Measurements from ENCODE around the gene CCL16. TPM values are rescaled to one million over a fixed set of nuclear protein-coding genes. Genes with fewer than 3 reads are reported as not detected.
"Not testable (repeated sequence)": the region's sequence is repeated elsewhere in the genome, so short reads cannot be mapped to it uniquely, and the experiment has no call there.

CCL16 gene
- total and polyA plus RNA-seq, 2 donors (not counting 1 experiment from before 2014, with no cell fraction given): not detected

GRCh38 chr17:35942588-35943186 lies 38.6 kb downstream of the CCL16 start:
- H3K4me3 ChIP-seq (ENCODE audit: control extremely low read depth in 1 of 5, extremely low read depth in 1 of 5, insufficient read depth in 1 of 5, low read depth in 2 of 5, low read length in 4 of 5): no peak overlapping the region
- no peaks in the 10 kb centered on the region for H3K27me3 ChIP-seq (replicated peaks in 1 of 4; ENCODE audit: control extremely low read depth in 1 of 4, control insufficient read depth in 3 of 4, insufficient read depth in 4 of 4, low read length in 3 of 4)
- H3K36me3 ChIP-seq (replicated peaks in 1 of 2; ENCODE audit: control extremely low read depth in 1 of 2, control insufficient read depth in 1 of 2, extremely low read depth in 1 of 2, insufficient read depth in 2 of 2, low read length in 1 of 2): no peaks in the 10 kb centered on the region
- H3K9me3 Mint-ChIP-seq (ENCODE audit: insufficient read depth): no peaks in the 10 kb centered on the region
- H3K79me2 ChIP-seq (ENCODE audit: control insufficient read depth, insufficient read depth, low read length): no peaks in the 10 kb centered on the region
- no peak for DNase-seq
- intact Hi-C loops (cut with micrococcal nuclease): no loop called here
- ATAC-seq (ENCODE audit: low read depth): no peak
- peaks cover 0 to 4% of the 10 kb centered on the region in 2 donors for H3K4me1 ChIP-seq (ENCODE audit: control insufficient read depth in 2 of 2, insufficient read depth in 2 of 2, low read length in 2 of 2)
- H2AFZ ChIP-seq (ENCODE audit: insufficient read depth, low read depth, low read length, poor library complexity, severe bottlenecking): no peak overlapping the region
- ChIA-PET POLR2A (no interaction called here), CTCF (interaction anchor here (0.6 kb wide), 1 partner anchor 13 kb away, joined by 3 read pairs; no protein-coding TSS in a partner anchor)
- no peak overlapping the region for H3K4me2 ChIP-seq (replicated peaks; ENCODE audit: low read depth, low read length, poor library complexity, severe bottlenecking)
- no peaks in the 10 kb centered on the region for H4K20me1 ChIP-seq (ENCODE audit: control insufficient read depth, insufficient read depth, low read length, poor library complexity, severe bottlenecking)
- H3K27ac Mint-ChIP-seq: no peak overlapping the region
- TF ChIP-seq CTCF (IDR thresholded peaks at IDR 0.05) (no peak), EZH2 (IDR thresholded peaks at IDR 0.05; ENCODE audit: borderline replicate concordance, insufficient read depth, low read depth, low read length, poor library complexity, severe bottlenecking) (no peak)
- no peak overlapping the region for H3K27ac ChIP-seq (ENCODE audit: low read length in 2 of 2)
- H3K4me1 Mint-ChIP-seq: peaks cover 2% of the 10 kb centered on the region
- H3K9ac ChIP-seq (ENCODE audit: low read length): no peak overlapping the region
- no peaks in the 10 kb centered on the region for H3K9me3 ChIP-seq (ENCODE audit: control extremely low read depth in 1 of 3, control insufficient read depth in 2 of 3, insufficient read depth in 1 of 3, low read length in 2 of 3)
- no peak overlapping the region for H3K4me3 Mint-ChIP-seq
- whole genome bisulfite sequencing (ENCODE audit: insufficient coverage): 72% methylated on average over 5 of the region's 9 CpGs
- H3K27me3 Mint-ChIP-seq: peaks cover 9% of the 10 kb centered on the region

GRCh38 chr17:35938492-35938891 lies 42.8 kb downstream of the CCL16 start:
- H3K4me3 ChIP-seq (ENCODE audit: control extremely low read depth in 1 of 5, extremely low read depth in 1 of 5, insufficient read depth in 1 of 5, low read depth in 2 of 5, low read length in 4 of 5); H2AFZ ChIP-seq (ENCODE audit: insufficient read depth, low read depth, low read length, poor library complexity, severe bottlenecking); H3K27ac ChIP-seq (ENCODE audit: low read length in 2 of 2); H3K9ac ChIP-seq (ENCODE audit: low read length); H3K4me2 ChIP-seq (replicated peaks; ENCODE audit: low read depth, low read length, poor library complexity, severe bottlenecking); H3K27me3 ChIP-seq (replicated peaks in 1 of 4; ENCODE audit: control extremely low read depth in 1 of 4, control insufficient read depth in 3 of 4, insufficient read depth in 4 of 4, low read length in 3 of 4); CTCF ChIA-PET; H3K4me1 ChIP-seq (ENCODE audit: control insufficient read depth in 2 of 2, insufficient read depth in 2 of 2, low read length in 2 of 2); H3K9me3 ChIP-seq (ENCODE audit: control extremely low read depth in 1 of 3, control insufficient read depth in 2 of 3, insufficient read depth in 1 of 3, low read length in 2 of 3); DNase-seq; ATAC-seq (ENCODE audit: low read depth); POLR2A ChIA-PET; H4K20me1 ChIP-seq (ENCODE audit: control insufficient read depth, insufficient read depth, low read length, poor library complexity, severe bottlenecking); H3K79me2 ChIP-seq (ENCODE audit: control insufficient read depth, insufficient read depth, low read length); H3K36me3 ChIP-seq (replicated peaks in 1 of 2; ENCODE audit: control extremely low read depth in 1 of 2, control insufficient read depth in 1 of 2, extremely low read depth in 1 of 2, insufficient read depth in 2 of 2, low read length in 1 of 2); H3K27ac Mint-ChIP-seq; H3K4me1 Mint-ChIP-seq; H3K9me3 Mint-ChIP-seq (ENCODE audit: insufficient read depth); intact Hi-C loops (cut with micrococcal nuclease); H3K4me3 Mint-ChIP-seq: not testable (repeated sequence)
- no CpG with 5 or more reads among the region's 3 CpGs for WGBS (ENCODE audit: insufficient coverage)
- H3K27me3 Mint-ChIP-seq: peaks cover 15% of the 10 kb centered on the region
